MM.1S (cell line): ENCODE measurements around the gene CSTPP1.

Source experiments
- DNase-seq: peaks from one replicate; pipeline ENCODE4 v3.0.0-alpha.2; 2015
- H2AFZ ChIP-seq: fragments of 300-600 bp; sonication (generic); 2 replicates; pipeline ENCODE4 v1.6.0; 2016; ENCODE audit warnings: antibody characterized with exemption, low read length
- H3F3A ChIP-seq: fragments of 300-600 bp; sonication (generic); 2 replicates; pipeline ENCODE4 v1.6.1; 2016; ENCODE audit warnings: mild to moderate bottlenecking, antibody characterized with exemption, low read length, moderate library complexity, mixed read lengths; ENCODE audit not compliant: insufficient read depth
- H3K27ac ChIP-seq: fragments of 300-600 bp; sonication (generic); 2 replicates; pipeline ENCODE4 v1.5.1; 2016; ENCODE audit warnings: mild to moderate bottlenecking, low read length
- H3K27me3 ChIP-seq: fragments of 300-600 bp; sonication (generic); replicated peaks from 2 replicates; pipeline ENCODE4 v1.6.0; 2016; ENCODE audit warnings: low read length; ENCODE audit not compliant: insufficient read depth
- H3K36me3 ChIP-seq: fragments of 300-600 bp; sonication (generic); replicated peaks from 2 replicates; pipeline ENCODE4 v1.6.1; 2016; ENCODE audit warnings: mild to moderate bottlenecking, low read length, mixed read lengths; ENCODE audit not compliant: insufficient read depth
- H3K4me1 ChIP-seq: fragments of 300-600 bp; sonication (generic); 2 replicates; pipeline ENCODE4 v1.6.1; 2016; ENCODE audit warnings: low read length, mixed read lengths
- H3K4me2 ChIP-seq: fragments of 300-600 bp; sonication (generic); 2 replicates; pipeline ENCODE4 v1.6.0; 2016; ENCODE audit warnings: low read depth, low read length
- H3K4me3 ChIP-seq: fragments of 300-600 bp; sonication (generic); 2 replicates; pipeline ENCODE4 v1.5.1; 2016; ENCODE audit warnings: low read length, mixed read lengths
- H3K79me2 ChIP-seq: fragments of 300-600 bp; sonication (generic); 2 replicates; pipeline ENCODE4 v1.6.1; 2016; ENCODE audit warnings: mixed run types, low read length, mixed read lengths
- H3K9ac ChIP-seq: fragments of 300-600 bp; sonication (generic); 2 replicates; pipeline ENCODE4 v1.6.1; 2016; ENCODE audit warnings: low read length, mixed read lengths
- H3K9me2 ChIP-seq: fragments of 300-600 bp; sonication (generic); replicated peaks from 2 replicates; pipeline ENCODE4 v1.6.1; 2016; ENCODE audit warnings: mild to moderate bottlenecking, low read length, mixed read lengths; ENCODE audit not compliant: insufficient read depth
- H3K9me3 ChIP-seq: fragments of 300-600 bp; sonication (generic); replicated peaks from 2 replicates; pipeline ENCODE4 v1.6.1; 2016; ENCODE audit warnings: mild to moderate bottlenecking, low read length, mixed read lengths; ENCODE audit not compliant: insufficient read depth
- H4K20me1 ChIP-seq: fragments of 300-600 bp; sonication (generic); 2 replicates; pipeline ENCODE4 v1.6.1; 2016; ENCODE audit warnings: mild to moderate bottlenecking, low read length, moderate library complexity, mixed read lengths; ENCODE audit not compliant: insufficient read depth
- EZH2 ChIP-seq: fragments of 300-600 bp; sonication (generic); optimal IDR thresholded peaks from 2 replicates; pipeline ENCODE3; 2017; ENCODE audit warnings: low read depth, mild to moderate bottlenecking, antibody characterized with exemption, low read length, mixed read lengths
- EZH2phosphoT487 ChIP-seq: fragments of 300-600 bp; sonication (generic); IDR thresholded peaks from 2 replicates; pipeline ENCODE4 v1.6.1; 2018; ENCODE audit warnings: antibody characterized with exemption, low read length
- TF ChIP-seq, protein P1 (sequence below): fragments of 300-600 bp; sonication (generic); IDR thresholded peaks from 2 replicates; pipeline ENCODE4 v1.5.1; 2016; ENCODE audit warnings: antibody characterized with exemption, low read length, mixed read lengths

Gene CSTPP1

DNA sequence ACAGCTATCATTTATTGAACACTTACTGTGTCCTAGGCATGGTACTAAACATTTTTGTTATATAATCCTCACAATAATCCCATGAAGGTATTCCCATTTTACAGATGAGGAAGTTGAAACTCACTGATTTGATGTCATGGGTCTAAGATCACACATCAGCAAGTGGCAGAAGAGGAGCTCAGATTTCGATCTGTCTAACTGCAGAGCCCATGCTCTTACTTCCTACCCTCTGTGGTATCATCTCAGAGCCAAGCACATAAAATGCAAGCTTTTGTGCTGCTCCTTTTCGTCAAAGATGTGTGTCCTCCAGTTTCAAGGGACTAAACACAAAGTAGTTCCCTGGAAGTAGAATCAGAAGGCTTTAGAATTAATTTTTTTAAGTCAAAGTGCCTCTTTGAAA is 169.0 kb downstream of the CSTPP1 start:
- no peaks in the 10 kb centered on the region for H3K4me1 ChIP-seq

DNA sequence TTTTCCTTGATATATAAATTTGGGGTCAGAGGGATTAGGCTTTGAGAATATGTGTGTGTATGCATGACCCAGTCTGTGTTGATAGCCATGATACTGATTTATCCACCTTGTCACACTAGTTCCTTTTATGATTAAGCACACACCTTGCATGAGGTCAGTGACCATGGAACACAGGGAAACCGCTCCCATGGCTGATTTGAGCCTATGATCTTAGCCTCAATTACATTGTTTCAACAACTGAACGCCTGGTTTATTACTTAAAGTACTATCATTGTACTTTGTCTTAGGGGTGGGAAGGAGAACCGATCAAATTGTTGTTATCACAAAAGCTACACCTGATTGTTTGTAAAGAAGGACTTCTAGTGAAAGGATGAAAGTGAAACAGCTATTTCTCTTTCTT is 169.4 kb downstream of the CSTPP1 start:
- no peaks in the 10 kb centered on the region for H3K4me1 ChIP-seq

More for the DNA sequence above, 169.0 kb downstream of the CSTPP1 start:
- Histone ChIP-seq H3K27ac (no peak overlapping the region), H3K79me2 (no peaks in the 10 kb centered on the region), H4K20me1 (no peaks in the 10 kb centered on the region), H3K9me3 (no peaks in the 10 kb centered on the region), H3K9me2 (no peaks in the 10 kb centered on the region), H3K4me2 (no peak overlapping the region), H3K27me3 (no peaks in the 10 kb centered on the region), H3K36me3 (no peaks in the 10 kb centered on the region), H3F3A (no peaks in the 10 kb centered on the region), H3K4me3 (no peak overlapping the region), H2AFZ (no peak overlapping the region), H3K9ac (no peak overlapping the region)
- no peak for DNase-seq
- no peak for TF ChIP-seq EZH2

DNA sequence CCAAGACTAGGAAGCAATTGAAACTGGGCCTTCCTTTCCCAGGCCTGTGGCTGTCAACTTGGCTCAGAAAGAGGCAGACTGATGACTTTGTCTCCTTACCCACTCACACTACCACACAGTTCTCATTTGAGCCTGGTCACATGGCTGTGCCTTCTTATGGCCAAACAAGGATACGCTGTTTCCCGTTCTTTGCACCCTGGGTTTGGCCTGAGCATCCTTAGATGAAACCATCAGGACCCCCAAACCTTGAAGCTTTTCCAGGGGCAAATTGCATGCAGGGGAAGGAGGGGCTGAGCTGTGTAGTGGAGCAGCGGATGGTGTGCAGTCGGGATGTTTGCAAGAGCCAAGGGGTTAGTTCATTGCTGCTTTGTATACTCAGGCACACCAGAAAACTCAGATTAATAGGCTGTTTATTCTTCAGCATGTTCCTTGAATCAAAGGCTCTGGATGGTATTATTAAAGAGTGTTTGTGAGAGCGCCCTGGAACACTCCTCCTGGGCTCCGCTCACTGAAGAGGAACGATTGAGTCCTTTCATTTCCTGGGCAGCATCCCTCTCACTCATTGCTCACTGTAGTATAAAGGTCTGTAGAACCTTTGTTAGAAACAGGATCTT is 170.3 kb downstream of the CSTPP1 start:
- no peak overlapping the region for H2AFZ ChIP-seq
- no peaks in the 10 kb centered on the region for H3K9me2 ChIP-seq
- no peaks in the 10 kb centered on the region for H3K36me3 ChIP-seq
- no peaks in the 10 kb centered on the region for H4K20me1 ChIP-seq
- no peak for DNase-seq
- no peak overlapping the region for H3K9ac ChIP-seq
- no peaks in the 10 kb centered on the region for H3K4me1 ChIP-seq
- H3K9me3 ChIP-seq = no peaks in the 10 kb centered on the region
- no peaks in the 10 kb centered on the region for H3K27me3 ChIP-seq
- H3K4me2 ChIP-seq = no peak overlapping the region
- H3F3A ChIP-seq = no peaks in the 10 kb centered on the region
- H3K4me3 ChIP-seq = no peak overlapping the region
- no peak overlapping the region for H3K27ac ChIP-seq
- no peak for TF ChIP-seq EZH2
- TF ChIP-seq, protein P1, sequence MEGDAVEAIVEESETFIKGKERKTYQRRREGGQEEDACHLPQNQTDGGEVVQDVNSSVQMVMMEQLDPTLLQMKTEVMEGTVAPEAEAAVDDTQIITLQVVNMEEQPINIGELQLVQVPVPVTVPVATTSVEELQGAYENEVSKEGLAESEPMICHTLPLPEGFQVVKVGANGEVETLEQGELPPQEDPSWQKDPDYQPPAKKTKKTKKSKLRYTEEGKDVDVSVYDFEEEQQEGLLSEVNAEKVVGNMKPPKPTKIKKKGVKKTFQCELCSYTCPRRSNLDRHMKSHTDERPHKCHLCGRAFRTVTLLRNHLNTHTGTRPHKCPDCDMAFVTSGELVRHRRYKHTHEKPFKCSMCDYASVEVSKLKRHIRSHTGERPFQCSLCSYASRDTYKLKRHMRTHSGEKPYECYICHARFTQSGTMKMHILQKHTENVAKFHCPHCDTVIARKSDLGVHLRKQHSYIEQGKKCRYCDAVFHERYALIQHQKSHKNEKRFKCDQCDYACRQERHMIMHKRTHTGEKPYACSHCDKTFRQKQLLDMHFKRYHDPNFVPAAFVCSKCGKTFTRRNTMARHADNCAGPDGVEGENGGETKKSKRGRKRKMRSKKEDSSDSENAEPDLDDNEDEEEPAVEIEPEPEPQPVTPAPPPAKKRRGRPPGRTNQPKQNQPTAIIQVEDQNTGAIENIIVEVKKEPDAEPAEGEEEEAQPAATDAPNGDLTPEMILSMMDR = no peak
- no peak for TF ChIP-seq EZH2phosphoT487
- H3K79me2 ChIP-seq = no peaks in the 10 kb centered on the region

More for the DNA sequence above, 169.4 kb downstream of the CSTPP1 start:
- no peak for TF ChIP-seq EZH2
- TF ChIP-seq, protein P1 = no peak
- TF ChIP-seq EZH2phosphoT487 = no peak
- H3F3A ChIP-seq = no peaks in the 10 kb centered on the region
- no peak for DNase-seq
- no peaks in the 10 kb centered on the region for H3K36me3 ChIP-seq
- no peaks in the 10 kb centered on the region for H3K79me2 ChIP-seq
- no peak overlapping the region for H2AFZ ChIP-seq
- no peak overlapping the region for H3K4me2 ChIP-seq
- no peak overlapping the region for H3K4me3 ChIP-seq
- no peaks in the 10 kb centered on the region for H3K9me3 ChIP-seq
- H3K27me3 ChIP-seq = no peaks in the 10 kb centered on the region
- H3K9me2 ChIP-seq = no peaks in the 10 kb centered on the region
- H4K20me1 ChIP-seq = no peaks in the 10 kb centered on the region
- no peak overlapping the region for H3K27ac ChIP-seq
- H3K9ac ChIP-seq = no peak overlapping the region

DNA sequence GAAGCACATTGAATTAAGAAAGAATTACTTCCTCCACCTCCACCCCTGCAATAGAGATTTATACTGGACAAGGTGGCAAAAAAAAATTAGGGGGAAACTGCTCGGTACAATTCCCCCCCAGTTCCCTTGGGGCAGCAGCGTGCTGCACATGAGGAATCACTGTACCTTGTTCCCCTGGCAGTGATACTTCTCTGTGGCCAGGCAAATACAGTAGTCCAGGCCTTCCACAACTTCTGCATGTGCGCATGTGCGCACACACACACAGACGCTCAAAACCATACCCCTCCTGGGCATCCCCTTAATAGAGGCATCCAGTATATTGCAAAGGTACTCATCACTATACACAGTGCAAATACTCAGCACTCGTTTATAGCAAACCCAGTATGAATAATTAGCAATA is 171.2 kb downstream of the CSTPP1 start:
- Histone ChIP-seq H3K9me3 (no peaks in the 10 kb centered on the region), H2AFZ (no peak overlapping the region), H3K4me3 (no peak overlapping the region), H3K4me1 (no peaks in the 10 kb centered on the region), H3K36me3 (no peaks in the 10 kb centered on the region), H3K79me2 (no peaks in the 10 kb centered on the region), H3K27ac (no peak overlapping the region), H3F3A (no peaks in the 10 kb centered on the region), H3K27me3 (no peaks in the 10 kb centered on the region), H3K9me2 (no peaks in the 10 kb centered on the region), H4K20me1 (no peaks in the 10 kb centered on the region), H3K4me2 (no peak overlapping the region), H3K9ac (no peak overlapping the region)
- DNase-seq = no peak
- no peak for TF ChIP-seq EZH2phosphoT487
- TF ChIP-seq, protein P1 = no peak
- no peak for TF ChIP-seq EZH2
